Lower leg skin (tissue), 4 donors: ENCODE results near the gene MYCN. TPM values are rescaled to one million over a fixed set of nuclear protein-coding genes. Genes with fewer than 3 reads are reported as not detected.

Experiments
- DNase-seq, 2 donors: peaks; one replicate each; pipeline ENCODE4 v3.0.0-alpha.2; 2019; ENCODE audit warnings: low spot score in 2 of 2
- H3K4me3 ChIP-seq: fragments of 200-600 bp; sonication (generic); 2 replicates; pipeline ENCODE4 v1.5.1; 2017; ENCODE audit warnings: mild to moderate bottlenecking, low read depth; ENCODE audit not compliant: poor library complexity, severe bottlenecking
- POLR2A ChIP-seq, 2 donors: fragments of 450-650 bp; IDR thresholded peaks; one replicate each; pipeline ENCODE4 v1.6.1; 2016 to 2017; ENCODE audit warnings: antibody characterized with exemption in 2 of 2, mild to moderate bottlenecking in 1 of 2, moderate library complexity in 1 of 2
- WGBS, 2 donors: methylation state at CpG; one replicate each; pipeline ENCODE4 v1.1.5; 2018; 5-methylcytosine and 5-hydroxymethylcytosine counted together
- intact Hi-C: fragments of 100-400 bp; cut with DNase I; formaldehyde crosslinking; loops from one replicate; pipeline ENCODE4 v1.15.0; 2023; ENCODE audit warnings: low total_unique reads
- total RNA-seq, 4 donors: library from RNA; depleted of rRNA; stranded (reverse); fragments of >200 nt; gene quantifications; one replicate each; pipeline ENCODE4 v1.1.0, GENCODE V29; 2016
- TF ChIP-seq, protein P1 (sequence below), 3 donors: fragments of 450-650 bp; IDR thresholded peaks; one replicate each; pipeline ENCODE4 v1.5.1; 2016; ENCODE audit warnings: antibody characterized with exemption in 3 of 3, mild to moderate bottlenecking in 3 of 3, moderate library complexity in 2 of 3

MYCN gene
- total RNA-seq, 4 donors from 2014 or later, result 0.15 to 1.5 (median 0.64) TPM; not detected in 1

DNA sequence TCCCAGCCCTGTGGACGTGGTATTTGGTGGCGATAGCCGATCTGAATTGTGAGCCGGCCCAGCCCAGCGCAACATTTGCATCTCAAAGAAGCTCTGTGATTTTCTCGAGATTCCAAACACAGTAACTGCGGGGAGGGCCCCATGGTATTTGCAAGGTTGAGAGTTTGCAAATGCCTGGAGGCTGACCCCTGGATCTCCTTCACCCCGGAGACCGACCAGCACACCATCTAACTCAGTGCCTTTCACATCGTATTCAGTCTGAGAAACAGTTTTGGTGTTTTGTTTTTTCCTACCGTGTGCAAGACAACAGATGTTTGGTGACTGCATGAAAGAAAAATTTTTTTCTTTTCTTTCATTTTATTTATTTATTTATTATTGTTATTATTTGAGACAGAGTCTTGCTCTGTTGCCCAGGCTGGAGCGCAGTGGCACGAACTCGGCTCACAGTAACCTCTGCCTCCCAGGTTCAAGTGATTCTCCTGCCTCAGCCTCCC is 40.3 kb downstream of the MYCN start:
- 85 to 89% methylated on average over 14 of the region's 14 CpGs for WGBS, 2 donors
- intact Hi-C loops, result no loop called here
- DNase-seq, result no peak
- no peak for TF ChIP-seq POLR2A (IDR thresholded peaks at IDR 0.05)
- TF ChIP-seq, protein P1, sequence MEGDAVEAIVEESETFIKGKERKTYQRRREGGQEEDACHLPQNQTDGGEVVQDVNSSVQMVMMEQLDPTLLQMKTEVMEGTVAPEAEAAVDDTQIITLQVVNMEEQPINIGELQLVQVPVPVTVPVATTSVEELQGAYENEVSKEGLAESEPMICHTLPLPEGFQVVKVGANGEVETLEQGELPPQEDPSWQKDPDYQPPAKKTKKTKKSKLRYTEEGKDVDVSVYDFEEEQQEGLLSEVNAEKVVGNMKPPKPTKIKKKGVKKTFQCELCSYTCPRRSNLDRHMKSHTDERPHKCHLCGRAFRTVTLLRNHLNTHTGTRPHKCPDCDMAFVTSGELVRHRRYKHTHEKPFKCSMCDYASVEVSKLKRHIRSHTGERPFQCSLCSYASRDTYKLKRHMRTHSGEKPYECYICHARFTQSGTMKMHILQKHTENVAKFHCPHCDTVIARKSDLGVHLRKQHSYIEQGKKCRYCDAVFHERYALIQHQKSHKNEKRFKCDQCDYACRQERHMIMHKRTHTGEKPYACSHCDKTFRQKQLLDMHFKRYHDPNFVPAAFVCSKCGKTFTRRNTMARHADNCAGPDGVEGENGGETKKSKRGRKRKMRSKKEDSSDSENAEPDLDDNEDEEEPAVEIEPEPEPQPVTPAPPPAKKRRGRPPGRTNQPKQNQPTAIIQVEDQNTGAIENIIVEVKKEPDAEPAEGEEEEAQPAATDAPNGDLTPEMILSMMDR (IDR thresholded peaks at IDR 0.05), result no peak
- H3K4me3 ChIP-seq, result no peak overlapping the region

DNA sequence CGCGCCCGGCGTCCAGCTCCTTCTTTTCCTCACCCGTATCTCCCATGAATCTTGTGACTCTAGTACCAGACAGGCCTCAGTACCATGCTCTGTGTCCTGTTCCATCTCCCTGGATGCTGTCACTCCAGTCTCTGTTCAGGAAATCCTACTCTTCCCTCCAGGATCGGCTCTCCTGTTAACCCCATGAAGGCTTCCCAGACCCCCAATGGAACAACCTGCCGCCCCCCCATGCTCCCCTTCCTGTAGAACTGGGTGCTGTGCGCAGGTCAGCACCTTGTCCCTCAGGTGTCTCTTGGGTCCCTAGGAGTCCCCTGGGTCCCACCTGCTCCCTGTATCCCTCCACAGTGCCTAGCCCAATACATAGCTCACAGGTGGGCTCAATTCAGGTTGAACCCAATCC is 41.3 kb downstream of the MYCN start:
- WGBS, 2 donors, result 92 to 93% methylated on average over 8 of the region's 8 CpGs
- H3K4me3 ChIP-seq, result no peak overlapping the region
- DNase-seq, result no peak
- TF ChIP-seq, protein P1 (IDR thresholded peaks at IDR 0.05), result no peak
- no peak for TF ChIP-seq POLR2A (IDR thresholded peaks at IDR 0.05)
- intact Hi-C loops, result no loop called here

DNA sequence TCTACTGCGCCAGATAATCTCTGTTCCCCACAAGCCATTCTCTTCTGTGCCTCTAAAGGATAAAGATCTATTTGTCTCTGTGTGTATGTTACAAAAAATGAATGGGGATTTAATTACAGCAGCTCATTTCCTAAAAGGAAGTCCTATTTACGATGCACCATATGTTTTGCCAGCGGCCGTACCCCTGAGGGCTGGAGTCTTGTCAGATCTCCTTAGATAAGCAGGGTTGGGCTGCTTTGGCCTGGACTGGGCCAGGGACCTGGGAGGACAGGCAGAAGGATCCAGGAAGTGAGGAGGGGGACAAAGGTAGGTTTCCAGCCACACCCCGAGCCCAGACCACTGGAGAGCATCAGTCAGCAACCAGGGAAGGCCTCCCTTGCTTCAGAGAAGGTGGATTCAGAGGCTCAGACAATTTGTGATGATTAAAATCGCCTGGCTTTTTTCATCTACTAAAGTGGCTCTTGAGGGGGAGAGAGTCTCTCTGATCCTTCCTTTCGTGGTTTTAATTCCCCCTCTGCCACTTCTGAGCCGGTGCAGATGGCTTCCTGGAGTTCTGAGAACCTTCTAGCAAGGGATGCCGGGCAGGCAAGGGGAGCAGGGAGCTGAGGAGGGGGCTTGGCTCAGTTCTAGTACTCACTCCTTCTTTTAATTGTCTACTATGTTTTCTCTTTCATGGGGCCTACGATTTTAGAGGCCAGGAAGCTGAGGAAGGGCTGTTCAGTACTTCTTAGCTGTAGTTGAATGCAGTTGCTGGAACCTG is 42.1 kb downstream of the MYCN start:
- intact Hi-C loops, result no loop called here
- TF ChIP-seq, protein P1 (IDR thresholded peaks at IDR 0.05), result no peak
- TF ChIP-seq POLR2A (IDR thresholded peaks at IDR 0.05), result no peak
- 48 to 52% methylated on average over 10 of the region's 10 CpGs for WGBS, 2 donors
- no peak for DNase-seq
- H3K4me3 ChIP-seq, result no peak overlapping the region

DNA sequence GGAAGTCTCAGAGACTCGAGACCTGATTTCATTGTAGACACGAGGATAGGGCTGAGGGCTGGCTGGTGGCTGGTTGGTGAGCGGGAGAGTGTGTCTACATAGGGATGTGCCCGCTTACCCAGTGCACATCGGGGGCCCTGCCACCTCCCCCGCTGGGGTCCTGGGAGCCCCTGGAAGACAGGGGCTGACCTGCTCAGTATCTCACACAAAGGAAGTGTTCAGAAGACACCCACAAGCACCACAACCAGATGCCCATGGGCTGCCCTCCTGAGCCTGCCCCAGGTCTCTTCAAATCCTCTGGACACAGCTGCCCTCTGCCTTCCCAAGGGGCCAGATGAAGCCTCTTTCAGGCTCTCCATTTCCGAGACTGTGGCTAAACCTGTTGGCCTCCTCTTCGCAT is 43.1 kb downstream of the MYCN start:
- WGBS, 2 donors, result 84 to 92% methylated on average over 8 of the region's 8 CpGs
- no peak overlapping the region for H3K4me3 ChIP-seq
- no peak for DNase-seq
- intact Hi-C loops, result no loop called here
- no peak for TF ChIP-seq POLR2A (IDR thresholded peaks at IDR 0.05)
- TF ChIP-seq, protein P1 (IDR thresholded peaks at IDR 0.05), result no peak

DNA sequence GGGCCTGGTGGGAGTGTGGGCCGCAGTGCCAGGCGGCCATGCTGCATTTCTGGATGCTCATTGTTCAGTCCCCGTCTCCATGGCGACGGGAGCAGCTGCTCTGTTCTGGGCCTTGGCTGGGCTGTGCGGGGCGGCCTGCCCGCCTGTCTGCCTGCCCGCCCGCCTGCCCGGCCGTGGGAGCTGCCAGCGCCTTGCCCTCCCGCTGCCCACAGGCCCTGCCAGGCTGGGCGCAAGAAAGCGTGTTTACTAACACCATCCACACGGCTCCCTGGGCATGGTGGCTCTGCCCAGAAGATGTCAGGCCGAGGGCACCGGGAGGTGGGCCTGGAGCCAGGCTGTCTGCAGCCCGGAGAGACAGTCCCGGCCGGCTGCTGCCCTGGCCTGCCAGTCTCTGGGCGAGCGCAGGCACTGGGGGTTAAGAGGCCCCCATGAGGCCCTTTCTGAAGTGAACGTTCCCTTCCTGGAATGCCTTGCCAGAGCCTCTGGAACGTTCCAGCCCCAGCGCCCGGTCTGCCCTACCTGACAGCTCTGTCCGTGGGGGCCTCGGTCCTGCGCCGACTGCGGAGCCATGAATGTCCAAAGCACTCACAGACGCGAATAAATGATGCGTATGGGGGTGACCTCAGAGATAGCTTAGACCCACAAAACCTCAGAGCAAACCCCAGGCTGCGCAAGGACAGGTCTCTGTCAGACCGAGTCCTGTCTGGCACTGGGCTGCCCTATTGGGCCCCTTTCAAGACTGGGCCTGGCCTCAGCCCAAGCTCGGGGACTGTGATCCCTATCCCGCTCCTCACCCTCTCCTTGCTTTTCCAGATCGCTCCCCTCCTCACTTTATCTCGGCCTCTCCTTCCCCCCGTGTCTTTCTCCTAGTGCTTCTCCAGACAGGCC is 44.3 kb downstream of the MYCN start:
- H3K4me3 ChIP-seq, result no peak overlapping the region
- no peak for DNase-seq
- intact Hi-C loops, result no loop called here
- 88 to 90% methylated on average over 32 to 36 of the region's 43 CpGs for WGBS, 2 donors
- TF ChIP-seq, protein P1 (IDR thresholded peaks at IDR 0.05), result no peak
- no peak for TF ChIP-seq POLR2A (IDR thresholded peaks at IDR 0.05)
